HG03469 (cell line): ENCODE data around the gene WDTC1.
"Not testable (repeated sequence)": the region's sequence is repeated elsewhere in the genome, so short reads cannot be mapped to it uniquely, and the experiment has no call there.

Source experiments
- ATAC-seq: cut with Tn5 transposase; IDR thresholded peaks from one replicate; pipeline ENCODE4 v1.9.1; 2021; ENCODE audit warnings: mild to moderate bottlenecking, moderate library complexity, moderate number of reproducible peaks; ENCODE audit not compliant: unreplicated experiment

WDTC1 gene

DNA sequence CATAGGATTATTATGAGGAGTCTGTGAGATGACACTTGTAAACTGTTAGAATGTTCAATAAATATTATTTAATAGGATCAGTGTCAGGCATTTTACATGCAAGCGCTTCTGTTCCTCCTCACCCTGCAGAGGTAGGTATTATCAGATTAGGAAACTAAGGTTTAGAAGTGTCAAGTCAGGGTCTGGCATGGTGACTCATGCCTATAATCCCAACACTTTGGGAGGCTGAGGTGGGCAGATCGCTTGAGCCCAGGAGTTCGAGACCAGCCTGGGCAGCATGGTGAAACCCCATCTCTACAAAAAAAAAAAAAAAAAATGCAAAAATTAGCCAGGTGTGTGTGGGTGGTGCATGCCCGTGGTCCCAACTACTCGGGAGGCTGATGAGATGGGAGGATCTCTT, 9.2 kb downstream of the WDTC1 start:
- ATAC-seq: not testable (repeated sequence)

DNA sequence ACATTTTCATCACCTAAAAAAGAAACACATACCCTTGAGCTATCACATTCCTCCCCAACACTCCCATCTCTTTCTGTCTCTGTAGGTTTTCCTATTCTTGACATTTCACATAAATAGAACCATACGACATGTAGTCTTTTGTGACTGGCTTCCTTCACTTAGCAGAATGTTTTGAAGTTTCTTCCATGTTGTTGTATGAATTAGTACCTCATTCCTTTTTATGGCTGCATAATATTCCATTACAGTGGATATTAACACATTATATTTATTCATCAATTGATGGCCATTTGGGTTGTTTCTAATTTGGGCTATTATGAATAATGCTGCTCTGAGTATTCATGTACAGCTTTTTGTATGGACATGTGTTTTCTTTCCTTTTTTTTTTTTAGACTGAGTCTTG, 11.8 kb downstream of the WDTC1 start:
- ATAC-seq: no peak

DNA sequence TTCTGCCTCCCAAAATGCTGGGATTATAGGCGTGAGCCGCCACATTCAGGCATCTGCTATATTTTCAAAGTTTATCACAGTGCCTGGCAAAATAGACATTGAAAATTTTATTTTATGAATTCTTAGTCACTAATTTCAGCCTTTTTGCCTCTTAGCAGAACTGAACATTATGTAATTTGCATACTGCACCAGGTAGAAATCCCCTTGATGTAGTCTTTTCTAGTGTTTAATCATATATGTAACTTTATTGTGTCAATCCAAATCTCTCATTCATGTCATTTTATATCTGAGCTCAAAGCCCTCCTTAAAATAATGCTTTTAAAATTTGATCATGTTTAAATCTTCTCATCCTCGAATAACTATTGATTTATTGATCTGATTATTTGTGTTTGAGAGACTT, 19.2 kb downstream of the WDTC1 start:
- ATAC-seq: no peak

DNA sequence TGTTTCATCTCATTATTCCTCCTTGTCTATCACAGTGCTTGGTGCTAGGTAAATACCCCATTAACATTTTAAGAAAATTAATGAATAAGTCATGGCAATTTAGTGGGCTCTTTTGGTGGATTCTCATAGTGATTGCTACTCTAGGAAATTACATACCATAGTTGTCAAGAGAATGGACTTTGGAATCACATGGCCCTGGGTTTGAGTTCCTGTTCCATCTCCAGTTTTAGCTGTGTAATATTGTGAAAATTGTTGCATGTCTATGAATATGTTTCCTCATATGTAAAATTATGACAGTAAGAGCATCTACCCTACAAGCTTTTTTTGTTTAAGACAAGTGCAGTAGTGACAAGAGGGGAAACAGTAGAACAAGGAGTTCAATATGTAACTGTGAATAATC, 20.7 kb downstream of the WDTC1 start:
- no peak for ATAC-seq

DNA sequence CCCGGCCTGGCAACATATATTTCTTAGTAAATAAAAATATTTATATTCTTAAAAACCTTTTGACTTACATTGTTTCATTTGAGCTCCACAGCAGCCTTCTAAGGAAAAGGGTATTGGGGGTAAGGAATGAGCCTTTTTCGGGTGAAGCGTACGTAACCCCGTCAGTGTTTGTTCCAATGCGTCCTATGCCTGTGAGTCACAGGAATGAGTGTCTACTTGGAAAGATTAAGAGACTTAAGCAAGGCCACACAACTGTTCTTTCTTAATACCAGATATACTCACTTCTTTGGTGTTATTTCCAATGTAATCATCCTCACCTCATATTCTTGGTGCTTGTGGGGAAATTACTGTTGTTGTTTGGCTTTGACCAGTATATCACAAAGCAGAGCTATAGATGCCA, 22.7 kb downstream of the WDTC1 start:
- no peak for ATAC-seq

DNA sequence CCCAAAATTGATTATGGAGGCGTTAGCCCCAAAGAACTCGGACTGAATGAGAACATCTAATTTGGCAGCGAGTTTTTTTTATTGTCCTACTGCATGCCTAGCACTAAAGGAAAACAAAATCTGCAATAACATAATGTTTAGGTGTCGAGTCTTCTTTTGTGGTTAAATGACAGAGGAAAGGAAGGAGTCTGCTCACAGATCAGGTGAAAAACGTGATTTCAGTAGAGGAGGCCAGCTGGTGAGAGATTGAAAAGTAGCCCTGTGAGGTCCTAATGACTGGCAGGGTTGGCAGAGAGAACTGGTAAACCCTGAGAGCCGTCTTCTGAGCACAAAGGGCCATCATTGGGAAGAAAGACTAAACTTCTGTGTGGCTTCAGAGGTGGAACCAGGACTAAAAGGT, 24.2 kb downstream of the WDTC1 start:
- no peak for ATAC-seq

DNA sequence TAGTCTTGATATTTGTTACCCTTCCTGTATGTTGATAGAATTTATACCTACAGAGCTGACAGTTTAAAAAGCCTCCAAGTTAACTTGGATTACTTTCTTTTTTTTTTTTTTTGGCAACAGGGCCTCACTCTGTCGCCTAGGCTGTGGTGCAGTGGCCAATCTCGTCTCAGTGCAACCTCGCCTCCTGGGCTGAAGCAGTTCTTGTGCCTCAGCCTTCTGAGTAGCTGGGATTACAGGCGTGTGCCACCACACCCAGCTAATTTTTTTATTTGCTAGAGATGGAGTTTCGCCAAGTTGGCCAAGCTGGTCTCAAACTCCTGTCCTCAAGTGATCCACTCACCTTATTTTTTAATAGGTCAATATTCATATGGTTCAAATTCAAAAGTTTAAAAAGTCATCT, 32.7 kb downstream of the WDTC1 start:
- ATAC-seq: no peak

DNA sequence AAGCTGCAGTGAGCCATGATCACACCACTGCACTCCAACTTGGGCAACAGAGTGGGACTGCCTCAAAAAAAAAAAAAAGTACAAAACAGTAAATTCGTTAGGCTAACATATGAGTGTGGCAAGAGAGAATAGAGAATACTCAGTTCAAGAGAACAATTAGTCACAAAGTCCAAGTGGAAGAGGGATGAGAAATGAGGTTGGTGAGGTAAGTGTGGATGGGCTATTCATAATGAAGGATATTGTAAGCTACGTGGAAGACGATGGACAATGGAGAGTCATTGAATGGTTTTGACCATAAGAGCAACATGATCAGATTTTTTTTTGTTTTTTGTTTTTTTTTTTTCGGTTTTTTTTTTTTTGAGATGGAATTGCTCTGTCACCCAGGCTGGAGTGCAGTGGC, 34.8 kb downstream of the WDTC1 start:
- no peak for ATAC-seq

DNA sequence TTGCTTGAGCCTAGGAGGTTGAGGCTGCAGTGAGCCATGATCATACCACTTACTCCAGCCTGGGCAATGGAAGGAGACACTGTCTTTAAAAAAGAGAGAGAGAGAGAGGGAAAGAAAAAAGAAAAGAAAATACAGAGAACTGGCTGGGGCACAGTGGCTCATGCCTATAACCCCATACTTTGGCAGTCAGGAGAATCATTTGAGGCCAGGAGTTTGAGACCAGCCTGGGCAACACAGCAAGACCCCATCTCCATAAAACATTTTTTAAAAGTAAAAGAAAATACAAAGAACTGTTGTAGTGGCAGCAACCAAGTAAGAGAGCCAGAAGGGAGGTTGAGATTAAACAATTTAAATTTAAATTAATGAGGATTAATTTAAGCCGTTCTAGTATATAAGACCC, 39.8 kb downstream of the WDTC1 start:
- no peak for ATAC-seq

DNA sequence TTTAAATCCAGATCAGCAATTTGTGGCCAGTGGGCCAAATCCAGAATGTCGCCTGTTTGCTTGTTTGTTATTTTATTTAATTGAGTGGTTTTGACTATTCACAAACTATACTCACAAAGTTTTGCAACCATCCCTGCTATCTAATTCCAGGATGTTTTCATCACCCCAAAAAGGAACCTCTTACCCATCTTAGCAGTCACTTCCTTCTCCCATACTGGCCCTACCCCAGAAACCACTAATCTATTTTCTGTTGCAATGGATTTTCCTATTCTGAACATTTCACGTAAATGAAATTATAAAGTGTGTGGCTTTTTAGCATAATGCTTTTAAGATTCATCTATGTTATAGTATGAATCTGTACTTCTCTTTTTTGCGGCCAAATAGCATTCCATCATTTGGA, 41.3 kb downstream of the WDTC1 start:
- ATAC-seq: no peak

DNA sequence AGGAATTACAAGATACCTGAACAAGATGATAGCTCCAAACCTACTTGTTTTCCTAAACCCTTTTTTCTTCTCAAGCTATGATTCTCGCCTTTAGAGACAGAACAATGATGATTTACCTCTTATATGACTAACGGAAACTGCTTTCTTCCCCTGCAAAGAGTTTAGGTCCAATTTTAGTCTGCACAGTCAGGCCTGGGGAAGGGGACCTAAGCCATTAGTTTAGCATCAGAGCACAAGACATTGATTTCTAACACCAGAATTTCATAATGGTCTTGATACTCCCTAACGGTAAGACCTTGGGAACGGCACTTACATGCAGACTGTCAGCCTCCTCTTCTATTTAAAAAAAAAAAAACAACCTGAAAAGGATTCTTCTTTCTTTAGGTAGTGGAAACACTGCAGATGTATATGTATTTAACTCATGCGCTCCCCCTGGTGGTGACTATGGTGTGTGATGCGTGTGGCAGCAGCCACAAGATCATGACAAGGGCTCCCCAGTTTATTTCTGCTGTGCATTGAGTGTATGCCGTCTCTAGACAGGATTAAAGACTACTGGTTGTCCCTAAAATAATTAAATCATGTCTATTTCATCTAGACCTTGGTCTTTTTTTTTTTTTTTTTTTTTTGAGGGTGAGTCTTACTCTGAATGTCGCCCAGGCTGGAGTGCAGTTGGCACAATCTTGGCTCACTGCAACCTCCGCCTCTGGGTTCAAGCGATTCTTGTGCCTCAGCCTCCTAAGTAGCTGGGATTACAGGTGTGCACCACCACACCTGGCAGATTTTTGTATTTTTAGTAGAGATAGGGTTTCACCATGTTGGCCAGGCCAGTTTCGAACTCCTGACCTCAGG, 50.2 kb downstream of the WDTC1 start:
- no peak for ATAC-seq

DNA sequence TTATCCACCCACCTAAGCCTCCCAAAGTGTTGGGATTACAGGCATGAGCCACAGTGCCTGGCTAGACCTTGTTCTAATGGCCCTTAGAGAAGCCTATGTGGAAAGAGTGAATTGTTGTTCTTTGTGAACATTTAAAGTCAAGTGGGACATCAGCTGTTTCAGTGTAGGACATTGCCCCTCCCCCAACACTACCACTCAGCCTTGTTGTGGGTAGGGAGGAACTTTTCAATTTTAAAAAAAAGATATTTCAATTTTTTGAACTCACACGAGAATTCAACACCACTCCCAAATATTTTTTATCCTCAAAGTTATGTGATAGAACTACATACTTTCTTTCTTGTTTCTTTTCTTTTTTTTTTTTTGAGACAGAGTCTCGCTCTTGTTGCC, 50.8 kb downstream of the WDTC1 start:
- ATAC-seq: no peak

DNA sequence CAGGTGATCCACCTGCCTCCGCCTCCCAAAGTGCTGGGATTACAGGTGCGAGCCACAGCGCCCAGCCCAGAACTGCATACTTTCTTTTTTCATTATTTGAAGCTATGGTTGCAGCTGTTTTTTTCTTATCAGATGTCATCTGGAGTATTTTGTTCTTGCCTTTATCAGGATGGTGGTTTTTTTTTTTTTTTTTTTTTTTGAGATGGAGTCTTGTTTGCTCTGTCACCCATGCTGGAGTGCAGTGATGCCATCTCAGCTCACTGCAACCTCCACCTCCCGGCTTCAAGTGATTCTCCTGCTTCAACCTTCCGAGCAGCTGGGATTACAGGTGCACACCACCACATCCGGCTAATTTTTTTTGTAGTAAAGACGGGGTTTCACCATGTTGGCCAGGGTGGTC, 51.4 kb downstream of the WDTC1 start:
- ATAC-seq: not testable (repeated sequence)

DNA sequence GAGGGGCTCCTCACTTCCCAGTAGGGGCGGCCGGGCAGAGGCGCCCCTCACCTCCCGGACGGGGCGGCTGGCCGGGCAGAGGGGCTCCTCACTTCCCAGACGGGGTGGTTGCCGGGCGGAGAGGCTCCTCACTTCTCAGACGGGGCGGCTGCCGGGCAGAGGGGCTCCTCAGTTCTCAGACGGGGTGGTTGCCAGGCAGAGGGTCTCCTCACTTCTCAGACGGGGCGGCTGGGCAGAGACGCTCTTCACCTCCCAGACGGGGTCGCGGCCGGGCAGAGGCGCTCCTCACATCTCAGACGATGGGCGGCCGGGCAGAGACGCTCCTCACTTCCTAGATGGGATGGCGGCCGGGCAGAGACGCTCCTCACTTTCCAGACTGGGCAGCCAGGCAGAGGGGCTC, 54.7 kb downstream of the WDTC1 start:
- not testable (repeated sequence) for ATAC-seq

DNA sequence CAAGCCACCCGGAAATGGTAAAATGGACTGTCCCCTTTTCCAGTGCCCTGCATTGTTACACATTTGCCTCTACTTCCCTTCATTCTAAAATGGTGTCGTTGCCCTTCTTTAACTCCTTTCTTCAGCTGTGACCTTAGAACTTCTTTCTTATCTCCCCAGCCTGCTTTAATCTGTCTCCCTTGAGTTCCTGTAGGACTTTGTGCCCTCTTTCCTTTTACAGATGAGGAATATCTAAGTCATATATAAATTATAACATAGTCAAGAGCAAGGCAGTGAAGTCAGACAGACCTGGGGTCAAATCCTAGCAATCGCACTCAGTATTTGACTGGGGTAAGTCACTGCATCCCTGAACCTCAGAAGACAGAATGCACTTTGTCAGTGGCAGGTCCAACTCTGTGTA, 56.1 kb downstream of the WDTC1 start:
- ATAC-seq: no peak

DNA sequence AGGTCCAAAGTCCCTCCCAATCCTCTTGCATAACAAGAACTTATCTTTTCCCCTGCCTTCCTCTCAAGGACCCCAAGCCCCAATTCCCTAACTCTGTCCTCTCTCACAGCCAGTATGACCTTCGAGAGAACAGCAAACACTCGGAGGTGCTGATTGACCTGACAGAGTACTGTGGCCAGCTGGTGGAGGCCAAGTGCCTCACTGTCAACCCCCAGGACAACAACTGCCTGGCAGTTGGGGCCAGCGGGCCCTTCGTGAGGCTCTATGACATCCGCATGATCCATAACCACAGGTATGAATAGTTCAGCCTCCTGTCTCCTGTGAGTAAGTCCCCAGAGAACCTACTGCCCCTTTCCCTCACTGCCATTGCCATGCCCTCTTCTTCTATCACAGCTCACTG, 57.7 kb downstream of the WDTC1 start:
- ATAC-seq: no peak

DNA sequence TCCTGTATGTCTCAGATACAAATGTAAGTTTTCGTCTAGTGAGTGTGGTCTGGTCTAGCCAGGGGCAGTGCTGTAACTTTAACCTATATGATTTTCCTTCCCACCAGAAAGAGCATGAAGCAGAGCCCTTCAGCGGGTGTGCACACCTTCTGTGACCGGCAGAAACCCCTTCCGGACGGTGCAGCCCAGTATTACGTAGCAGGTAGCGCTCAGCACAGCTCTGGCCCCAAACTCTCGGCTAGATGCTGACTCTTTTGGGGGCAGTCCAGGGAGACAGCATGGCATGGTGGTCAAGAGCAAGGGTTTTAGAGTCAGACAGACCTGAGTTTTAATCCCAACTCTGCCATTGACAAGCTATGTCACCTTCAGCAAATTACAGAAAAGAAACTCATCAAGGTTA, 59.5 kb downstream of the WDTC1 start:
- no peak for ATAC-seq

DNA sequence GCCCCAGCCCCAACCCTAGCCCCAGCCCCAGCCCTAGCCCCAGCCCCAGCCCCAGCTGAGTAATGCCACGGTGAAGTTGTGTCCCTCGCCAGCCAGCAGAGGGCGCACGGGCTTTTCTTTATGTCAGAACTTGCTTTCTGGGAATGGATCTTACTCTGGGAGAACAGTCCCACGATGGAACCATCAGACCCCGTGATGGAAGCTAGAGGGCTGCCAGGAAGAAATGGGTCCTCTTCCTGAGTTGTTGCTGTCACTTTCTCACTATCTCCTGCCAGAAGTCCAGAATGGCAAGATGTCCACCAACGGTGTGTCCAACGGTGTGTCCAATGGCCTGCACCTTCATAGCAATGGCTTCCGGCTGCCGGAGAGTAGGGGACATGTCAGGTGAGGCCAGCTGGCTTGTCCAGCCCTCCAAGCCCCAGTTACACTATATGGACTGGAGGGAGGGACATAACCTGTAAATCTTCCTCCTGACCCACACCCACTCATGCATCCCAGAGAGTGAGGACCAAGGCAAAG, 62.4 kb downstream of the WDTC1 start:
- no peak for ATAC-seq

DNA sequence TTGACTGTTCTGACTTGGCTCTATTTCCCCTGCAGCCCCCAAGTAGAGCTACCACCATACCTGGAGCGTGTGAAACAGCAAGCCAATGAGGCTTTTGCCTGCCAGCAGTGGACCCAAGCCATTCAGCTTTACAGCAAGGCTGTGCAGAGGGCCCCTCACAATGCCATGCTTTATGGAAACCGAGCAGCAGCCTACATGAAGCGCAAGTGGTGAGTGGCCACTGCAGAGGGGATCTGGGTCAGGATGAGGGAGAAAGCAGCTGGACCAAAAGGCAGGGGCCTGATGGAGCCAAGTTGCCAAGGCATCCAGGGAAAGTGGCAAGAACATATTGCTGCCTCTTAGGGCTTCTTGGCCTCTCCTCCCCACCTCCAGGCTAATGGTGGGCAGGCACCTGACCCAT, 63.5 kb downstream of the WDTC1 start:
- no peak for ATAC-seq

DNA sequence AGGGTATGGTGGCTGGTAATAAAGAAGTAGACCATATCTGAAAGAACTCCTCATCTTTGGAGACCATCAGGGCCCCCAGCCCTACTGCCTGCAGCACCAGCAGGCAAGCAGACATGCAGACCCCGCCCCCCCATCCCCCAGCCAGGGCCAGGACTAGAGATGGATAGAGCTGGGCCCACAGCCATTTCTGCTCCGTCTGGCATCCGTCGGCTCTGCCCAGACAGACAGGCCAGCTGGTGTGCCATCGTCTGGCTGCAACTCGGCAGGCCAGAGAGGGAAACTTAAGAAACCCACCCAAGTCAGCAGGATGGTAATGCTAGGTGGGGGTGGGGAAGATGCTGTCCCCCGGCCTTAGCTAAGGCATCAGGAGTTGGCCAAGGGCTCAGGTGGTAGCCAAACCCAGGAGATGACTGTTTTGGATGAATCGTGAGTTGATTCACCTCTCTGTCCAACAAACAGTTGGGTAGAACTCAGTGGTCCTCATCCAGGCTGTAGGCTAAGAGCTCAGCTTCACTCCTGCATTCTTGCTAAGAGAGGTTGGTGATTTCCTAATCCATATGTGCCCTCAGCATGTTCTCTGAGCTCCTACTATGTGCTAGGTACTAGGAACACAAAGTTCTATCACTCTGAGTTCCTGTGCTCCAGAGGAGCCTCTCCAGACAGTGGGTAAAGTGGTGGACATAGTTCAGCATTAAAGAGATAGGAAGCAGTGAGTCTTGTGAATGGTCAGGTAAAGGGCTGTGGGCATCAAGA, 64.4 kb downstream of the WDTC1 start:
- no peak for ATAC-seq

DNA sequence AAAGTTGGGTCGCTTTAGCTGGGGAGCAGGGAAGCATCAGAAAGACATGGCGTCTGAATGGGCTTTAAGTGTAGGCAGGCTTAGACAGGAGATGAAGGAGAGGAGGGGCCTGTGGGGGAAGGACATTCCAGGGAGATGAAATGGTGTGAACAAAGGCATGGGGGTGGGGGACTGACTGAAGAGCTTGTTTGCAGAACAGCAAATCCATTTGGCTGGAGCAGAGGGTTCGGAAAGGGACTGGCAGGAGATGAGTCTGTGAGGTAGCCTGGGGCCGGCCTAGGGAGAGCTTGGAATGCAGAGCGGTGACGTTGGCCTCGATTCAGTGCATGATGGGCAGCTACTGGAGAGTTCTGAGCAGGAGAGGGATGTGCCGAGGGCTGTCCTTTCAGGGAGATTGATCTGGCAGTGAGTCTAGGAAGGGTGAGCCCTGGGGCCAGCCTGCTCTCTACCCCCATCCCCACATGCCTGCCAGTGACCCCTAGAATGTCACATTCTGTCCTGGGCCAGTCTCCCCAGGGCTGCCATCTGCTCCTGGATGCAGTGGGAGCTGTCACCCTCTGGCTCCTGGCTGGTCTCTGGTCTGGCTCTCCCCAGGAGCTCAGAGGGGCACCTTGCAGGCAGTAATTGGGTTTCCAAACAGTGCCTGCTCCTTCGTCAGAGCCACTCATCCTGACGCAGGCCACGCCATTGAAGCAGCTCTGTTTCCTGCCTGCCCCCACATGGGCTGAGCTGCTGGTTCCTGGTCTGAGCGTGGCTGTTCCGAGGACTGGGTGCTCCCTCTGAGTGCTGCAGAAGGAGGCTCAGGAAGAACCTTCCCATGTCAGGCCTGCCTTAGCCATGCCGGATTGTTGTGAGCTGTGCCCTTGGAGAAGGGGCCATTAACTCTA, 65.2 kb downstream of the WDTC1 start:
- ATAC-seq: no peak
